Astrocyte (in vitro differentiated cells and primary cell): Measurements from ENCODE around the gene OSMR. TPM values are rescaled to one million over a fixed set of nuclear protein-coding genes. Genes with fewer than 3 reads are reported as not detected.

Experiments
- DNase-seq: peaks from one replicate; pipeline ENCODE4 v3.0.0-alpha.2; 2010; ENCODE audit warnings: low read depth
- FAIRE-seq: peaks from 2 replicates; lab custom pipeline; 2011; peaks lifted over from hg19 to GRCh38; lab: Jason Lieb, UNC
- H2AFZ ChIP-seq: 2 replicates; pipeline ENCODE4 v1.6.0; 2012; ENCODE audit warnings: low read depth, low read length, inconsistent platforms
- H3K27ac ChIP-seq: 2 replicates; pipeline ENCODE4 v1.5.1; 2011; ENCODE audit warnings: low read depth, low read length, inconsistent platforms
- H3K27me3 ChIP-seq: 2 replicates; pipeline ENCODE4 v1.6.0; 2011; ENCODE audit warnings: low read length, inconsistent platforms; ENCODE audit not compliant: insufficient read depth
- H3K36me3 ChIP-seq: 2 replicates; pipeline ENCODE4 v1.5.1; 2011; ENCODE audit warnings: low read length, inconsistent platforms; ENCODE audit not compliant: insufficient read depth
- H3K4me1 ChIP-seq: 2 replicates; pipeline ENCODE4 v1.5.1; 2011; ENCODE audit warnings: low read length, inconsistent platforms; ENCODE audit not compliant: insufficient read depth
- H3K4me2 ChIP-seq: 2 replicates; pipeline ENCODE4 v1.6.0; 2012; ENCODE audit warnings: low read length, inconsistent platforms
- H3K4me3 ChIP-seq: 2 replicates; pipeline ENCODE4 v1.5.1; 2011; ENCODE audit warnings: low read depth, mild to moderate bottlenecking, low read length, inconsistent platforms; ENCODE audit not compliant: insufficient read depth
- H3K79me2 ChIP-seq: 2 replicates; pipeline ENCODE4 v1.6.0; 2012; ENCODE audit warnings: mild to moderate bottlenecking, low read length, inconsistent platforms; ENCODE audit not compliant: insufficient read depth
- H3K9ac ChIP-seq: 2 replicates; pipeline ENCODE4 v1.6.0; 2012; ENCODE audit warnings: mild to moderate bottlenecking, low read length, inconsistent platforms
- H3K9me3 ChIP-seq: 2 replicates; pipeline ENCODE4 v1.5.1; 2012; ENCODE audit warnings: low read depth, mild to moderate bottlenecking, low read length, inconsistent platforms; ENCODE audit not compliant: insufficient read depth
- H4K20me1 ChIP-seq: 2 replicates; pipeline ENCODE4 v1.6.0; 2012; ENCODE audit warnings: low read length, inconsistent platforms; ENCODE audit not compliant: insufficient read depth
- H3K27ac Mint-ChIP-seq: one replicate; pipeline ENCODE4 v1.8.0; 2021; ENCODE audit warnings: mild to moderate bottlenecking, mixed read lengths; ENCODE audit not compliant: unreplicated experiment
- H3K27me3 Mint-ChIP-seq: one replicate; pipeline ENCODE4 v1.8.0; 2021; ENCODE audit warnings: low read depth, mixed read lengths; ENCODE audit not compliant: unreplicated experiment
- H3K36me3 Mint-ChIP-seq: one replicate; pipeline ENCODE4 v1.8.0; 2021; ENCODE audit warnings: low read depth, mixed read lengths; ENCODE audit not compliant: unreplicated experiment
- H3K4me1 Mint-ChIP-seq: one replicate; pipeline ENCODE4 v1.8.0; 2021; ENCODE audit warnings: low read depth, mixed read lengths; ENCODE audit not compliant: unreplicated experiment
- H3K4me3 Mint-ChIP-seq: one replicate; pipeline ENCODE4 v1.8.0; 2021; ENCODE audit warnings: mild to moderate bottlenecking, moderate library complexity, mixed read lengths; ENCODE audit not compliant: unreplicated experiment
- H3K9me3 Mint-ChIP-seq: one replicate; pipeline ENCODE4 v1.8.0; 2021; ENCODE audit warnings: mild to moderate bottlenecking, mixed read lengths; ENCODE audit not compliant: unreplicated experiment
- EZH2 ChIP-seq: IDR thresholded peaks from 2 replicates; pipeline ENCODE4 v1.6.1; 2012; ENCODE audit warnings: mild to moderate bottlenecking, low read length, inconsistent platforms; ENCODE audit not compliant: insufficient read depth
- total RNA-seq: library from RNA; stranded (reverse); gene quantifications from 2 replicates; pipeline ENCODE4 v1.2.1, GENCODE V29; 2021
- TF ChIP-seq, protein P1 (sequence below): IDR thresholded peaks from 2 replicates; pipeline ENCODE4 v1.5.1; 2011; ENCODE audit warnings: low read depth, mild to moderate bottlenecking, inconsistent platforms, low read length, moderate library complexity; ENCODE audit not compliant: insufficient read depth

Gene OSMR
- total RNA-seq, 1 donor from 2014 or later = 38.6 TPM

DNA sequence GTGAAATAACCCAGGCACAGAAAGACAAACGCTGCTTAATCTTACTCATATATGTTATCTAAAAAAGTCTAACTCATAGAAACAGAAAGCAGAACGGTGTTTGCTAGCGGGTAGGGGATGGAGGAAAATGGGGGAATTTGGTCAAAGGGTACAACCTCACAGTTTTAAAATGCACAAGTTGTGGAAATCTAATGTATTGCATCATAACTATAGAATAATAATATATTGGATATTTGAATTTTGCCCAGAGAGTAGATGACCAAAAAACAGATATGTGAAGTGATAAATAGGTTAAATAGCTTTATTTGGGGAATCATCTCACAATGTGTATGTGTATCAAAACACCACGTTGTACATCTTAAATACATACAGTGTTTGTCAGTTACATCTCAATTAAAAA, 22.3 kb upstream of the OSMR start:
- Mint-ChIP-seq H3K27me3 (no peaks in the 10 kb centered on the region), H3K27ac (no peak overlapping the region), H3K4me1 (no peaks in the 10 kb centered on the region), H3K9me3 (no peaks in the 10 kb centered on the region), H3K4me3 (no peak overlapping the region), H3K36me3 (peaks cover 9% of the 10 kb centered on the region)
- peaks cover 3% of the 10 kb centered on the region for H3K79me2 ChIP-seq
- H3K9ac ChIP-seq = no peak overlapping the region
- H3K36me3 ChIP-seq = no peaks in the 10 kb centered on the region
- H3K4me3 ChIP-seq = no peak overlapping the region
- no peak overlapping the region for H2AFZ ChIP-seq
- FAIRE-seq (no peak), DNase-seq (no peak)
- no peak overlapping the region for H3K27ac ChIP-seq
- H3K27me3 ChIP-seq = no peaks in the 10 kb centered on the region
- no peak overlapping the region for H3K4me2 ChIP-seq
- peaks cover 8% of the 10 kb centered on the region for H3K4me1 ChIP-seq
- TF ChIP-seq EZH2 = no peak
- TF ChIP-seq, protein P1, sequence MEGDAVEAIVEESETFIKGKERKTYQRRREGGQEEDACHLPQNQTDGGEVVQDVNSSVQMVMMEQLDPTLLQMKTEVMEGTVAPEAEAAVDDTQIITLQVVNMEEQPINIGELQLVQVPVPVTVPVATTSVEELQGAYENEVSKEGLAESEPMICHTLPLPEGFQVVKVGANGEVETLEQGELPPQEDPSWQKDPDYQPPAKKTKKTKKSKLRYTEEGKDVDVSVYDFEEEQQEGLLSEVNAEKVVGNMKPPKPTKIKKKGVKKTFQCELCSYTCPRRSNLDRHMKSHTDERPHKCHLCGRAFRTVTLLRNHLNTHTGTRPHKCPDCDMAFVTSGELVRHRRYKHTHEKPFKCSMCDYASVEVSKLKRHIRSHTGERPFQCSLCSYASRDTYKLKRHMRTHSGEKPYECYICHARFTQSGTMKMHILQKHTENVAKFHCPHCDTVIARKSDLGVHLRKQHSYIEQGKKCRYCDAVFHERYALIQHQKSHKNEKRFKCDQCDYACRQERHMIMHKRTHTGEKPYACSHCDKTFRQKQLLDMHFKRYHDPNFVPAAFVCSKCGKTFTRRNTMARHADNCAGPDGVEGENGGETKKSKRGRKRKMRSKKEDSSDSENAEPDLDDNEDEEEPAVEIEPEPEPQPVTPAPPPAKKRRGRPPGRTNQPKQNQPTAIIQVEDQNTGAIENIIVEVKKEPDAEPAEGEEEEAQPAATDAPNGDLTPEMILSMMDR = no peak
- H4K20me1 ChIP-seq = peaks cover 3% of the 10 kb centered on the region
- H3K9me3 ChIP-seq = no peaks in the 10 kb centered on the region

DNA sequence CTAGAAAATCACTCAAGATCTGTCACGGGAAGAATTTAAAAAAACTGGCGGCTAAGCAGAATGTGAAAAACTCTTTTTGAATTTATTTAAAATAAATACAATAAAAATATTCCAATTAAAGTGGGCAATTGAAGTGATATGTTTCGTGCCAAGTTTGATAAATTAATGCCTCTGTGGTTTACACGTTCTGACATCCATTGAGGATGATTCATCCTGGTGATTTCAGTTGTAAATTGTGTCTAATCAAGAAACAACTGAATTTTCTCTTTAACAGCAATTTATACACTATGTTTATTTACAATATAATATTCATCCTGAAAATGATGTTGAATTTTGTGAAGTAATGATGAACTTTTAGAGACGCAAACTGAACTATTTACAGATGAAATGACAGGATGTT, 21.0 kb upstream of the OSMR start:
- H3K4me1 Mint-ChIP-seq = no peaks in the 10 kb centered on the region
- TF ChIP-seq, protein P1 = no peak
- TF ChIP-seq EZH2 = no peak
- Histone ChIP-seq H3K27ac (no peak overlapping the region), H3K9ac (no peak overlapping the region), H3K4me2 (no peak overlapping the region), H3K4me3 (no peak overlapping the region), H2AFZ (no peak overlapping the region), H3K27me3 (no peaks in the 10 kb centered on the region), H3K9me3 (no peaks in the 10 kb centered on the region), H3K79me2 (peaks cover 3% of the 10 kb centered on the region), H4K20me1 (peaks cover 3% of the 10 kb centered on the region), H3K36me3 (no peaks in the 10 kb centered on the region), H3K4me1 (peaks cover 8% of the 10 kb centered on the region)
- FAIRE-seq = no peak
- no peak overlapping the region for H3K4me3 Mint-ChIP-seq
- H3K36me3 Mint-ChIP-seq = peaks cover 9% of the 10 kb centered on the region
- H3K9me3 Mint-ChIP-seq = no peaks in the 10 kb centered on the region
- H3K27ac Mint-ChIP-seq = no peak overlapping the region
- no peaks in the 10 kb centered on the region for H3K27me3 Mint-ChIP-seq
- DNase-seq = no peak

DNA sequence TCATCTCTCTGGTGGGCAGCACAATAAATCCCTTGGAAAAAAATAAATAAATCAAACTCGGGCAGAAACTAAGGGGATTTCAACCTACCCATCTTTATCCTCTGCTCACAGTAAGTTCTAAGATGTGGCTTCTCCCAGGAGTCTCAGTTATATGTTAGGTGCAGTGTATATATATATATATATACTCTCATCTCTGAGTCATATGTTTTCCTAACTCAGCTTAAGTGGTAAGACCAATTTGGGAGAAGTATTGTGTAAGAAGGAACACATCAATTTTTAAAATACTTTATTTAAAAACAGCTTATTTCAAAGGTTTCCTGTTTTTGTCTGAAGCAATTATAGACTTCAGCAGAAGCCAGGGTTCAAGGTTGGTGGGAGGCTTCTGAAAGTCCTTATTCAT, 20.3 kb upstream of the OSMR start:
- Mint-ChIP-seq H3K27me3 (no peaks in the 10 kb centered on the region), H3K4me3 (no peak overlapping the region), H3K9me3 (no peaks in the 10 kb centered on the region), H3K36me3 (peaks cover 9% of the 10 kb centered on the region), H3K4me1 (no peaks in the 10 kb centered on the region), H3K27ac (no peak overlapping the region)
- DNase-seq = no peak
- TF ChIP-seq, protein P1 = no peak
- TF ChIP-seq EZH2 = no peak
- H3K27ac ChIP-seq = no peak overlapping the region
- FAIRE-seq = no peak
- no peak overlapping the region for H3K9ac ChIP-seq
- no peaks in the 10 kb centered on the region for H4K20me1 ChIP-seq
- peaks cover 8% of the 10 kb centered on the region for H3K4me1 ChIP-seq
- no peak overlapping the region for H2AFZ ChIP-seq
- no peak overlapping the region for H3K4me3 ChIP-seq
- no peaks in the 10 kb centered on the region for H3K27me3 ChIP-seq
- no peaks in the 10 kb centered on the region for H3K9me3 ChIP-seq
- H3K36me3 ChIP-seq = no peaks in the 10 kb centered on the region
- peaks cover 3% of the 10 kb centered on the region for H3K79me2 ChIP-seq
- peak overlapping the region; percentile 34 for H3K4me2 ChIP-seq
